OCI-LY7 (cell line): ENCODE data around the gene GSX2.

ENCODE experiments used
- CTCF ChIP-seq: fragments of 200-600 bp; sonication (generic); conservative IDR thresholded peaks from 2 replicates; pipeline ENCODE4 v1.5.1; 2014; ENCODE audit warnings: mild to moderate bottlenecking, antibody characterized with exemption, low read length, moderate library complexity, mixed read lengths
- EZH2phosphoT487 ChIP-seq: fragments of 200-600 bp; sonication (generic); IDR thresholded peaks from 2 replicates; pipeline ENCODE4 v1.6.1; 2018; ENCODE audit warnings: low read depth, borderline replicate concordance, mild to moderate bottlenecking, mixed run types, antibody characterized with exemption, low read length, moderate library complexity, mixed read lengths

- TF ChIP-seq CTCF (no peak), EZH2phosphoT487 (no peak)
Measured at GRCh38 chr4:54066718-54067129, 33.2 kb upstream of the GSX2 start.
